ENCODE measurements around the gene DCST1. TPM values are rescaled to one million over a fixed set of nuclear protein-coding genes. Genes with fewer than 3 reads are reported as not detected.

The DCST1 gene
- total RNA-seq, 1 donor from 2014 or later: 0.11 TPM

GRCh38 chr1:155072531-155073289 lies 39.1 kb downstream of the DCST1 start:
- Mint-ChIP-seq H3K9me3 (no peaks in the 10 kb centered on the region), H3K36me3 (ENCODE audit: low read depth) (peaks cover 15% of the 10 kb centered on the region), H3K27me3 (ENCODE audit: low read depth) (peaks cover 9% of the 10 kb centered on the region), H3K4me1 (ENCODE audit: low read depth) (peaks cover 38% of the 10 kb centered on the region), H3K27ac (no peak overlapping the region), H3K4me3 (ENCODE audit: low read depth) (no peak overlapping the region)
- intact Hi-C loops (cut with micrococcal nuclease): no loop called here
- no peak for DNase-seq (ENCODE audit: low spot score)

- DNase-seq (ENCODE audit: low spot score): no peak
- peaks cover 12% of the 10 kb centered on the region for H3K27me3 Mint-ChIP-seq (ENCODE audit: low read depth)
Measured at GRCh38 chr1:155073377-155074242, 40.0 kb downstream of the DCST1 start.

GRCh38 chr1:155075535-155075934 lies 41.9 kb downstream of the DCST1 start:
- Mint-ChIP-seq H3K27me3 (ENCODE audit: low read depth) (peaks cover 21% of the 10 kb centered on the region), H3K9me3 (no peaks in the 10 kb centered on the region), H3K4me3 (ENCODE audit: low read depth) (no peak overlapping the region), H3K36me3 (ENCODE audit: low read depth) (no peaks in the 10 kb centered on the region), H3K4me1 (ENCODE audit: low read depth) (peaks cover 46% of the 10 kb centered on the region), H3K27ac (no peak overlapping the region)
- DNase-seq (ENCODE audit: low spot score): no peak
- intact Hi-C loops (cut with micrococcal nuclease): no loop called here

More at GRCh38 chr1:155073377-155074242, 40.0 kb downstream of the DCST1 start:
- intact Hi-C loops (cut with micrococcal nuclease): no loop called here
- Mint-ChIP-seq H3K27ac (no peak overlapping the region), H3K4me1 (ENCODE audit: low read depth) (peaks cover 42% of the 10 kb centered on the region), H3K36me3 (ENCODE audit: low read depth) (peaks cover 8% of the 10 kb centered on the region), H3K4me3 (ENCODE audit: low read depth) (no peak overlapping the region), H3K9me3 (no peaks in the 10 kb centered on the region)

- peaks cover 47% of the 10 kb centered on the region for H3K4me1 Mint-ChIP-seq (ENCODE audit: low read depth)
- H3K27ac Mint-ChIP-seq: no peak overlapping the region
- peaks cover 26% of the 10 kb centered on the region for H3K27me3 Mint-ChIP-seq (ENCODE audit: low read depth)
- no peaks in the 10 kb centered on the region for H3K36me3 Mint-ChIP-seq (ENCODE audit: low read depth)
- H3K4me3 Mint-ChIP-seq (ENCODE audit: low read depth): no peak overlapping the region
- intact Hi-C loops (cut with micrococcal nuclease): no loop called here
- no peak for DNase-seq (ENCODE audit: low spot score)
- H3K9me3 Mint-ChIP-seq: no peaks in the 10 kb centered on the region
Measured at GRCh38 chr1:155076371-155076770, 42.7 kb downstream of the DCST1 start.

- Mint-ChIP-seq H3K27me3 (ENCODE audit: low read depth) (peaks cover 25% of the 10 kb centered on the region), H3K4me3 (ENCODE audit: low read depth) (no peak overlapping the region)
Measured at GRCh38 chr1:155077346-155077745, 43.7 kb downstream of the DCST1 start.

GRCh38 chr1:155077758-155078445 lies 44.3 kb downstream of the DCST1 start:
- no peak for DNase-seq (ENCODE audit: low spot score)
- H3K27me3 Mint-ChIP-seq (ENCODE audit: low read depth): peaks cover 28% of the 10 kb centered on the region
- intact Hi-C loops (cut with micrococcal nuclease): no loop called here
- H3K9me3 Mint-ChIP-seq: no peaks in the 10 kb centered on the region
- H3K27ac Mint-ChIP-seq: no peak overlapping the region
- H3K4me3 Mint-ChIP-seq (ENCODE audit: low read depth): peak overlapping the region; percentile 15
- H3K4me1 Mint-ChIP-seq (ENCODE audit: low read depth): peaks cover 51% of the 10 kb centered on the region
- H3K36me3 Mint-ChIP-seq (ENCODE audit: low read depth): no peaks in the 10 kb centered on the region

More at GRCh38 chr1:155077346-155077745, 43.7 kb downstream of the DCST1 start:
- no peaks in the 10 kb centered on the region for H3K9me3 Mint-ChIP-seq
- intact Hi-C loops (cut with micrococcal nuclease): no loop called here
- H3K27ac Mint-ChIP-seq: no peak overlapping the region
- DNase-seq (ENCODE audit: low spot score): no peak
- peaks cover 49% of the 10 kb centered on the region for H3K4me1 Mint-ChIP-seq (ENCODE audit: low read depth)
- H3K36me3 Mint-ChIP-seq (ENCODE audit: low read depth): no peaks in the 10 kb centered on the region

GRCh38 chr1:155078469-155079209 lies 45.0 kb downstream of the DCST1 start, which contains the start of gene EFNA3:
Gene EFNA3 (plus strand): TSS chr1:155078837. CDS start chr1:155078942, 105 bp downstream.
- H3K4me1 Mint-ChIP-seq (ENCODE audit: low read depth): peaks cover 47% of the 10 kb centered on the region
- H3K36me3 Mint-ChIP-seq (ENCODE audit: low read depth): no peaks in the 10 kb centered on the region
- H3K27me3 Mint-ChIP-seq (ENCODE audit: low read depth): peaks cover 35% of the 10 kb centered on the region
- H3K27ac Mint-ChIP-seq: no peak within 1 kb of the TSS
- peak; percentile 59 for DNase-seq (ENCODE audit: low spot score)
- H3K9me3 Mint-ChIP-seq: no peaks in the 10 kb centered on the region
- H3K4me3 Mint-ChIP-seq (ENCODE audit: low read depth): peak within 1 kb of the TSS; percentile 62
- intact Hi-C loops (cut with micrococcal nuclease): no loop called here

GRCh38 chr1:155079210-155079486 lies 45.5 kb downstream of the DCST1 start:
- DNase-seq (ENCODE audit: low spot score): no peak
- Mint-ChIP-seq H3K27ac (no peak overlapping the region), H3K27me3 (ENCODE audit: low read depth) (peaks cover 40% of the 10 kb centered on the region), H3K4me1 (ENCODE audit: low read depth) (peaks cover 48% of the 10 kb centered on the region), H3K36me3 (ENCODE audit: low read depth) (no peaks in the 10 kb centered on the region), H3K9me3 (no peaks in the 10 kb centered on the region), H3K4me3 (ENCODE audit: low read depth) (peak overlapping the region; percentile 62)
- intact Hi-C loops (cut with micrococcal nuclease): no loop called here

- no peak overlapping the region for H3K27ac Mint-ChIP-seq
- intact Hi-C loops (cut with micrococcal nuclease): loop anchor here (5.0 kb wide), 1 partner anchor 77 kb away; the partner anchor contains the start of gene ZBTB7B
- peaks cover 50% of the 10 kb centered on the region for H3K4me1 Mint-ChIP-seq (ENCODE audit: low read depth)
- H3K36me3 Mint-ChIP-seq (ENCODE audit: low read depth): no peaks in the 10 kb centered on the region
- H3K4me3 Mint-ChIP-seq (ENCODE audit: low read depth): peak overlapping the region; percentile 62
- no peak for DNase-seq (ENCODE audit: low spot score)
- peaks cover 40% of the 10 kb centered on the region for H3K27me3 Mint-ChIP-seq (ENCODE audit: low read depth)
- no peaks in the 10 kb centered on the region for H3K9me3 Mint-ChIP-seq
Measured at GRCh38 chr1:155079487-155080311, 46.1 kb downstream of the DCST1 start.

- Mint-ChIP-seq H3K9me3 (no peaks in the 10 kb centered on the region), H3K27me3 (ENCODE audit: low read depth) (peaks cover 40% of the 10 kb centered on the region), H3K27ac (no peak overlapping the region), H3K4me1 (ENCODE audit: low read depth) (peaks cover 52% of the 10 kb centered on the region), H3K36me3 (ENCODE audit: low read depth) (no peaks in the 10 kb centered on the region), H3K4me3 (ENCODE audit: low read depth) (no peak overlapping the region)
- no peak for DNase-seq (ENCODE audit: low spot score)
- intact Hi-C loops (cut with micrococcal nuclease): loop anchor here (5.0 kb wide), 1 partner anchor 78 kb away; the partner anchor contains the start of gene ZBTB7B
Measured at GRCh38 chr1:155080312-155081228, 46.9 kb downstream of the DCST1 start.
